GM23248 (cell line): ENCODE measurements around the gene TUBAL3. TPM values are rescaled to one million over a fixed set of nuclear protein-coding genes. Genes with fewer than 3 reads are reported as not detected.

Experiments used
- DNase-seq: peaks from one replicate; pipeline ENCODE4 v3.0.0-alpha.2; 2015
- H2AFZ ChIP-seq: fragments of 200-600 bp; sonication (generic); 2 replicates; pipeline ENCODE4 v1.6.1; 2016; ENCODE audit warnings: antibody characterized with exemption
- H3F3A ChIP-seq: fragments of 200-600 bp; sonication (generic); 2 replicates; pipeline ENCODE4 v1.6.1; 2016; ENCODE audit warnings: mild to moderate bottlenecking, antibody characterized with exemption, mixed run types; ENCODE audit not compliant: insufficient read depth
- H3K27ac ChIP-seq: fragments of 200-600 bp; sonication (generic); 2 replicates; pipeline ENCODE4 v1.5.1; 2016; ENCODE audit warnings: mild to moderate bottlenecking
- H3K27me3 ChIP-seq: fragments of 200-600 bp; sonication (generic); replicated peaks from 2 replicates; pipeline ENCODE4 v1.6.1; 2016; ENCODE audit warnings: mild to moderate bottlenecking; ENCODE audit not compliant: insufficient read depth
- H3K36me3 ChIP-seq: fragments of 200-600 bp; sonication (generic); 2 replicates; pipeline ENCODE4 v1.6.1; 2016; ENCODE audit warnings: low read depth, mild to moderate bottlenecking
- H3K4me1 ChIP-seq: fragments of 200-600 bp; sonication (generic); 2 replicates; pipeline ENCODE4 v1.6.1; 2016; ENCODE audit warnings: mild to moderate bottlenecking; ENCODE audit not compliant: insufficient read depth
- H3K4me2 ChIP-seq: fragments of 200-600 bp; sonication (generic); one replicate; pipeline ENCODE4 v1.6.1; 2016; ENCODE audit warnings: mild to moderate bottlenecking; ENCODE audit not compliant: unreplicated experiment
- H3K4me3 ChIP-seq: fragments of 200-600 bp; sonication (generic); 2 replicates; pipeline ENCODE4 v1.5.1; 2016; ENCODE audit warnings: mild to moderate bottlenecking
- H3K79me2 ChIP-seq: fragments of 200-600 bp; sonication (generic); 2 replicates; pipeline ENCODE4 v1.6.1; 2016; ENCODE audit warnings: mild to moderate bottlenecking; ENCODE audit not compliant: insufficient read depth
- H3K9ac ChIP-seq: fragments of 200-600 bp; sonication (generic); 2 replicates; pipeline ENCODE4 v1.6.1; 2016; ENCODE audit warnings: mild to moderate bottlenecking
- H3K9me2 ChIP-seq: fragments of 200-600 bp; sonication (generic); 2 replicates; pipeline ENCODE4 v1.6.1; 2016; ENCODE audit warnings: mixed run types, mild to moderate bottlenecking, moderate library complexity; ENCODE audit not compliant: insufficient read depth
- H3K9me3 ChIP-seq: fragments of 200-600 bp; sonication (generic); one replicate; pipeline ENCODE4 v1.6.1; 2017; ENCODE audit warnings: low read depth
- H4K20me1 ChIP-seq: fragments of 200-600 bp; sonication (generic); 2 replicates; pipeline ENCODE4 v1.6.0; 2016; ENCODE audit not compliant: insufficient read depth
- EZH2 ChIP-seq: fragments of 200-600 bp; sonication (generic); IDR thresholded peaks from 2 replicates; pipeline ENCODE4 v1.6.1; 2018; ENCODE audit warnings: antibody characterized with exemption, mild to moderate bottlenecking; ENCODE audit not compliant: insufficient read depth, poor library complexity, severe bottlenecking
- EZH2phosphoT487 ChIP-seq: fragments of 200-600 bp; sonication (generic); IDR thresholded peaks from 2 replicates; pipeline ENCODE4 v1.6.1; 2018; ENCODE audit warnings: antibody characterized with exemption, moderate library complexity, mild to moderate bottlenecking, low read depth; ENCODE audit not compliant: insufficient read depth
- WGBS, 2 experiments: methylation state at CpG; one replicate each; pipeline ENCODE4 v1.1.6; 2015 to 2017; ENCODE audit warnings: low lambda C conversion rate in 2 of 2, low coverage in 1 of 2; ENCODE audit errors: missing lambda C conversion rate in 2 of 2; 5-methylcytosine and 5-hydroxymethylcytosine counted together
- in situ Hi-C: fragments of 300-500 bp; cut with MboI; formaldehyde crosslinking; loops from 2 replicates; pipeline ENCODE4 v1.15.0; 2020
- polyA plus RNA-seq: library from polyadenylated mRNA; unstranded; fragments of >200 nt; fragmentation: Nextera tagmentation; extraction: Ambion mirVana; gene quantifications from 2 replicates; pipeline ENCODE4 v1.2.1, GENCODE V29; 2016
- total RNA-seq: library from RNA; depleted of rRNA; stranded (reverse); fragments of >200 nt; shearing (Covaris generic); gene quantifications from 2 replicates; pipeline ENCODE4 v1.2.3, GENCODE V29; 2014

Gene TUBAL3
- total and polyA plus RNA-seq, 2 experiments from 2014 or later, result not detected

DNA sequence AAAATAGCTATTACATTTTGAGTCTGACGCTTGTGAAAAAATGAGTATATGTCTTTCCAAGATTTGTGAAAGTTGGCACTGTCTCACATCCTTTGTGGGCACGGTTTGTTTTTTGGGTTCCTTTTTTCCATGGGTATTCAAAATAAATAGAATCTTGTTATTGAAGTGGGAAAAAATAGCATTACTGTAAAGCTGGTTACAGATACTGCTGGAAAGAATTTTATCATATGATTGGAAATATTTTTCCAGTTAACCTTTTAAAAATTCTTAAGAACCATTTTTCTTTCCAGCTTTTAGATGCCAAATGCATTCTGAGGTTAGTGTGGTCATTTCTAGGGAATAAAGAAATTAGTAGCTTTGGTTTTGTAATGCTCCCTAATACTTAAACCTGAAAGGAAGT is 19.1 kb upstream of the TUBAL3 start:
- no peaks in the 10 kb centered on the region for H4K20me1 ChIP-seq
- H3K4me2 ChIP-seq, result peak overlapping the region; percentile 72
- no peaks in the 10 kb centered on the region for H3K9me3 ChIP-seq
- no peaks in the 10 kb centered on the region for H3K27me3 ChIP-seq
- peak overlapping the region; percentile 18; the same call in 1 of the 2 replicates for H3K27ac ChIP-seq
- H3K4me1 ChIP-seq, result peaks cover 12% of the 10 kb centered on the region
- 0 out of 2 replicates have a peak, but pooled peaks cover 6% of the 10 kb centered on the region for H3F3A ChIP-seq
- in situ Hi-C loops, result no loop called here
- peaks cover 80% of the 10 kb centered on the region for H3K79me2 ChIP-seq
- H3K36me3 ChIP-seq, result no peaks in the 10 kb centered on the region
- TF ChIP-seq EZH2phosphoT487, result no peak
- no peak for TF ChIP-seq EZH2
- peak overlapping the region; percentile 40 for H3K9ac ChIP-seq
- 8 to 21% methylated on average over 2 of the region's 2 CpGs for WGBS, 2 experiments
- DNase-seq, result peak; percentile 46
- H2AFZ ChIP-seq, result peak overlapping the region; percentile 72
- H3K4me3 ChIP-seq, result peak overlapping the region; percentile 41; the same call in 1 of the 2 replicates
- H3K9me2 ChIP-seq, result no peaks in the 10 kb centered on the region

DNA sequence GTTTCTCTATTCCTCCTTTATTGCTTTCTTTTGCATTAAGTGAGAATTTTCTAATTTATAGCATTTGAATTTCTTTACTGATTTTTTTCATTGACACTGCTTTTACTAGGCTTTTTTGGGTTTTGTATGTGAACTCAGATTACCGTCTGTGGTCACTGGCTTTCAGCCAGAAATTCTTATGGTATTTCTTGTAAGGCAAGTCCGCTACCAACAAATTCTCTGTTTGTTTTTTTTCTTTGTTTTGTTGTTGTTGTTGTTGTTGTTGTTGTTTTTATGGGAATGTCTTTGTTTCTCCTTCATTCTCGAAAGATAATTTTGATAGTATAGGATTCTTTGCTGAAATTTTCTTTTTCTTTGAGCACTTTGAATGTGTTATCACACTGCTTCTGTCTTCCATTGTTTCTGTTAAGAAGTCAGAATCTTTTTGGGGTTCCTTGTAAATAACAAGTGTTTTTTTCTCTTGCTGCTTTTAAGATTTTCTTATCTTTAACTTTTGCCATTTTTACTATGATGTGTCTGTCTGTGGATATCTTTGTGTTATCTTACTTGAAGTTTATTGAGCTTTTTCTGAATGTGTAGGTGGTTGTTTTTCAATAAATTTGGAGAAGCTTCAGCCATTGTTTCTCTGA is 15.0 kb upstream of the TUBAL3 start:
- H2AFZ ChIP-seq, result no peak overlapping the region
- no peak overlapping the region for H3K4me2 ChIP-seq
- no peak for DNase-seq
- 0 out of 2 replicates have a peak, but pooled peaks cover 6% of the 10 kb centered on the region for H3F3A ChIP-seq
- in situ Hi-C loops, result no loop called here
- no peaks in the 10 kb centered on the region for H3K36me3 ChIP-seq
- WGBS, 2 experiments, result 96% methylated on average over 3 of the region's 3 CpGs
- H3K9ac ChIP-seq, result no peak overlapping the region
- no peaks in the 10 kb centered on the region for H3K27me3 ChIP-seq
- no peaks in the 10 kb centered on the region for H3K9me2 ChIP-seq
- no peak overlapping the region for H3K4me3 ChIP-seq
- no peaks in the 10 kb centered on the region for H3K9me3 ChIP-seq
- no peaks in the 10 kb centered on the region for H4K20me1 ChIP-seq
- TF ChIP-seq EZH2 (no peak), EZH2phosphoT487 (no peak)
- peaks cover 100% of the 10 kb centered on the region for H3K79me2 ChIP-seq
- no peak overlapping the region for H3K27ac ChIP-seq
- peaks cover 12% of the 10 kb centered on the region for H3K4me1 ChIP-seq

DNA sequence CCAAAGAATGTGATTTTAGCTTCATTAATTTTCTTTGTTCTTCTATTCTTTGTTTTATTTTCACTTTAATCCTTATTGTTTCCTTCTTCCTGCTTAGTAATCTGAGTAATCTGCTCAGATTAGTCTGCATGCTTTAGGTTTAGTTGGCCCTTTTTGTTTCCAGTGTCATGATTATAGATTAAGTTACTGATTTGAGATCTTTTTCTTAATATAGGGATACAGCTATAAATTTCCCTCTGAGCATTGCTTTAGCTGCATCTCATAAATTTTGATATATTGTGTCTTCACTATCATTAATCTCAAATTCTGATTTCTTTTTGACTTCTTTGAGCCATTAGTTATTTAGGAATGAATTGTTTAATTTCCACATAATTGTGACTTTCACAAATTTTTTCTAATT is 14.0 kb upstream of the TUBAL3 start:
- Histone ChIP-seq H3K27me3 (no peaks in the 10 kb centered on the region), H3K79me2 (peaks cover 100% of the 10 kb centered on the region), H3K36me3 (no peaks in the 10 kb centered on the region), H3K4me2 (no peak overlapping the region), H3K9me3 (no peaks in the 10 kb centered on the region), H3K9ac (no peak overlapping the region), H2AFZ (no peak overlapping the region), H3F3A (peaks cover 4% of the 10 kb centered on the region; the same call in 1 of the 2 replicates), H3K4me1 (peaks cover 10% of the 10 kb centered on the region), H3K9me2 (no peaks in the 10 kb centered on the region), H3K27ac (no peak overlapping the region), H3K4me3 (no peak overlapping the region), H4K20me1 (no peaks in the 10 kb centered on the region)
- in situ Hi-C loops, result no loop called here
- DNase-seq, result no peak
- no peak for TF ChIP-seq EZH2phosphoT487
- no peak for TF ChIP-seq EZH2

DNA sequence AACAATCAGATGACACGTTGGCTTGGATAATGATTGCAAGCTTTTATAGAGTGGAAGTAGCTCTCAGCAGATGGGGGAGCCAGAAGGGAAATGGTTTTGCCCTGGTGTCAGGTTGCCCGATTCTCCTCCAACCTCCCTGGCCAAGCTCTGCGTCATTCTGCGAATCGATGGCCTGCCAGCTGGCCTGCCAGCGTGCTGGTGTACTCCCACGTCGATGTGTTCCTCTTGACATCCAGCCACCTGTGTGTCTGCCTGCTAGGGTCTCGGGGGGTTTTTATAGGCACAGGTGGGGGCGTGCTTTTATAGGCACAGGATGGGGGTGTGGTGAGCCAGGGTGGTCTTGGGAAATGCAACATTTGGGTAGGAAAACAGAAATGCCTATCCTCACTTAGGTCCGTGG is 12.4 kb upstream of the TUBAL3 start:
- H3K27me3 ChIP-seq, result no peaks in the 10 kb centered on the region
- 89 to 95% methylated on average over 11 of the region's 11 CpGs for WGBS, 2 experiments
- no peak overlapping the region for H3K27ac ChIP-seq
- H4K20me1 ChIP-seq, result no peaks in the 10 kb centered on the region
- in situ Hi-C loops, result no loop called here
- no peak for DNase-seq
- H3K9ac ChIP-seq, result no peak overlapping the region
- H2AFZ ChIP-seq, result no peak overlapping the region
- H3K4me2 ChIP-seq, result no peak overlapping the region
- H3K36me3 ChIP-seq, result no peaks in the 10 kb centered on the region
- H3K4me3 ChIP-seq, result no peak overlapping the region
- H3K9me2 ChIP-seq, result no peaks in the 10 kb centered on the region
- TF ChIP-seq EZH2phosphoT487 (no peak), EZH2 (no peak)
- H3K79me2 ChIP-seq, result peaks cover 88% of the 10 kb centered on the region
- H3K4me1 ChIP-seq, result peaks cover 9% of the 10 kb centered on the region; the same call in 1 of the 2 replicates
- H3K9me3 ChIP-seq, result no peaks in the 10 kb centered on the region
- peaks cover 9% of the 10 kb centered on the region; the same call in 1 of the 2 replicates for H3F3A ChIP-seq
